HepG2 (cell line): Measurements from ENCODE around the gene LASP1. TPM values are rescaled to one million over a fixed set of nuclear protein-coding genes. Genes with fewer than 3 reads are reported as not detected.

Source experiments
- ATAC-seq: fragments of 200-7000 bp; cut with Tn5 transposase; 3 replicates; pipeline ENCODE4 v1.9.1; 2020; ENCODE audit warnings: mild to moderate bottlenecking, moderate library complexity
- BruUV-seq: library from RNA; stranded (reverse); fragments of 400-500 nt; replicated peaks from 2 replicates; lab custom pipeline; 2021; lab: Mats Ljungman, UMichigan
- CTCF ChIA-PET: fragments of 300-600 bp; formaldehyde crosslinking; extraction: SDS; loops from one replicate; lab custom pipeline; 2021; ENCODE audit warnings: low total read pairs, inconsistent platforms, low intra/inter-chr PET ratio; lab: Yijun Ruan, JAX
- POLR2A ChIA-PET: fragments of 350-600 bp; sonication (Branson Sonifier 250); formaldehyde crosslinking; loops from one replicate; lab custom pipeline; 2020; ENCODE audit warnings: antibody characterized with exemption, inconsistent platforms; lab: Yijun Ruan, JAX
- DNase-seq: peaks from one replicate; pipeline ENCODE4 v3.0.0-alpha.2; 2015; ENCODE audit warnings: low spot score
- FAIRE-seq: peaks from 3 replicates; lab custom pipeline; 2011; peaks lifted over from hg19 to GRCh38; lab: Jason Lieb, UNC
- H2AFZ ChIP-seq: one replicate; pipeline ENCODE4 v1.6.1; 2011; ENCODE audit warnings: low read length, inconsistent platforms
- H3K27ac ChIP-seq: fragments of 300-600 bp; 3 replicates; pipeline ENCODE4 v1.8.0; 2011; ENCODE audit warnings: mixed run types, mild to moderate bottlenecking, mixed read lengths, low read length, inconsistent platforms; ENCODE audit not compliant: insufficient read depth; ENCODE audit errors: extremely low read length
- H3K27me3 ChIP-seq, 2 experiments: fragments of 200-600 bp in 1 of 2; 2 replicates in 1 of 2; 3 replicates in 1 of 2; pipeline versions ENCODE4 v1.6.0 to v1.8.0; 2011; ENCODE audit warnings: low read length in 2 of 2, mild to moderate bottlenecking in 2 of 2, moderate library complexity in 2 of 2, inconsistent platforms in 1 of 2; ENCODE audit not compliant: insufficient read depth in 2 of 2, control insufficient read depth in 1 of 2
- H3K36me3 ChIP-seq, 2 experiments: fragments of 200-600 bp in 1 of 2; replicated peaks in 1 of 2; 2 replicates in 1 of 2; 3 replicates in 1 of 2; pipeline versions ENCODE4 v1.5.1 to v1.8.0; 2011; ENCODE audit warnings: low read length in 2 of 2, inconsistent platforms in 1 of 2; ENCODE audit not compliant: insufficient read depth in 2 of 2, control insufficient read depth in 1 of 2
- H3K4me1 ChIP-seq: 2 replicates; pipeline ENCODE4 v1.5.1; 2012; ENCODE audit warnings: low read length, inconsistent platforms; ENCODE audit not compliant: insufficient read depth
- H3K4me2 ChIP-seq: 2 replicates; pipeline ENCODE4 v1.6.0; 2011; ENCODE audit warnings: low read depth, low read length, inconsistent platforms
- H3K4me3 ChIP-seq, 3 experiments: fragments of 200-600 bp in 1 of 3; sonication (generic), shearing (Covaris generic) in 1 of 3; replicated peaks in 1 of 3; 2 replicates each; pipeline ENCODE4 v1.5.1; 2011 to 2016; ENCODE audit warnings: low read length in 3 of 3, inconsistent platforms in 2 of 3, low read depth in 2 of 3, mild to moderate bottlenecking in 2 of 3, control low read depth in 1 of 3, mixed read lengths in 1 of 3; ENCODE audit not compliant: insufficient read depth in 1 of 3
- H3K79me2 ChIP-seq: one replicate; pipeline ENCODE4 v1.6.1; 2011; ENCODE audit warnings: low read length, inconsistent platforms; ENCODE audit not compliant: insufficient read depth
- H3K9ac ChIP-seq: 2 replicates; pipeline ENCODE4 v1.6.0; 2011; ENCODE audit warnings: mild to moderate bottlenecking, low read depth, low read length, inconsistent platforms; ENCODE audit not compliant: insufficient read depth
- H3K9me3 ChIP-seq: 2 replicates; pipeline ENCODE4 v1.5.1; 2012; ENCODE audit warnings: mild to moderate bottlenecking, low read length
- H4K20me1 ChIP-seq: 2 replicates; pipeline ENCODE4 v1.6.0; 2011; ENCODE audit warnings: inconsistent platforms, mild to moderate bottlenecking, low read length, moderate library complexity; ENCODE audit not compliant: insufficient read depth
- FOXM1 ChIP-seq: sonication (generic); formaldehyde crosslinking; IDR thresholded peaks from 2 replicates; pipeline ENCODE4 v1.5.0; 2020; ENCODE audit warnings: missing genetic modification reagents
- FOXP1 ChIP-seq, 2 experiments: fragments of 450-650 bp in 1 of 2; IDR thresholded peaks; 2 replicates each; pipeline ENCODE4 v1.6.1; 2017 to 2018; ENCODE audit warnings: antibody characterized with exemption in 1 of 2
- MXI1 ChIP-seq: IDR thresholded peaks from 3 replicates; pipeline ENCODE4 v1.6.1; 2012; ENCODE audit warnings: low read depth, low read length, inconsistent platforms, borderline replicate concordance
- RFX3 ChIP-seq: IDR thresholded peaks from 2 replicates; pipeline ENCODE4 v1.6.1; 2016; ENCODE audit warnings: missing biosample characterization, missing genetic modification reagents
- RNF2 ChIP-seq: fragments of 450-650 bp; conservative IDR thresholded peaks from 2 replicates; pipeline ENCODE4 v1.6.1; 2016; ENCODE audit warnings: low read depth
- SRSF9 ChIP-seq: fragments of 200-400 bp; formaldehyde crosslinking; IDR thresholded peaks from 2 replicates; pipeline ENCODE4 v1.6.1; 2018; ENCODE audit warnings: borderline replicate concordance, mild to moderate bottlenecking, low read depth, low read length; ENCODE audit not compliant: insufficient read depth, poor library complexity, severe bottlenecking
- ZFX ChIP-seq: sonication (generic); formaldehyde crosslinking; IDR thresholded peaks from 2 replicates; pipeline ENCODE4 v1.4.0; 2020; ENCODE audit warnings: mild to moderate bottlenecking, low read depth, missing genetic modification reagents, moderate library complexity
- ZNF746 ChIP-seq: sonication (generic); formaldehyde crosslinking; IDR thresholded peaks from 2 replicates; pipeline ENCODE4 v1.8.0; 2022; ENCODE audit warnings: mild to moderate bottlenecking, missing genetic modification reagents
- ZNF788 ChIP-seq: sonication (generic); formaldehyde crosslinking; IDR thresholded peaks from 2 replicates; pipeline ENCODE4 v1.5.0; 2020; ENCODE audit warnings: mild to moderate bottlenecking, missing genetic modification reagents, borderline replicate concordance
- WGBS: methylation state at CpG from one replicate; pipeline ENCODE4 v1.1.6; 2017; ENCODE audit warnings: low lambda C conversion rate; 5-methylcytosine and 5-hydroxymethylcytosine counted together
- in situ Hi-C: cut with HindIII; loops from 2 replicates; pipeline ENCODE4 v1.10.0; 2017; ENCODE audit warnings: low pct_unique_long_range_greater_than_20kb; ENCODE audit not compliant: extremely low pct_ligation_motif_present
- intact Hi-C: fragments of 100-400 bp; cut with micrococcal nuclease; formaldehyde crosslinking; loops from one replicate; pipeline ENCODE4 v1.10.0; 2022; ENCODE audit not compliant: unreplicated experiment
- polyA plus RNA-seq, 8 experiments: library from polyadenylated mRNA; depleted of rRNA in 3 of 8; stranded (reverse) in 7 of 8; unstranded in 1 of 8; fragments of >200 nt; fragmentation: Illumina TruSeq in 4 of 8; extraction: Trizol in 4 of 8; gene quantifications; 2 replicates each; pipeline versions ENCODE4 v1.2.1 to v1.2.3, GENCODE V29; 2011 to 2016; ENCODE audit warnings: low read depth in 4 of 8, missing spikeins in 1 of 8, mixed read lengths in 1 of 8; ENCODE audit not compliant: insufficient read depth in 1 of 8
- total RNA-seq, 5 experiments: library from RNA; depleted of rRNA; stranded (reverse); fragments of >200 nt; fragmentation: Illumina TruSeq; extraction: Trizol; gene quantifications; 2 replicates each; pipeline ENCODE4 v1.2.3, GENCODE V29; 2016; ENCODE audit warnings: low read depth in 1 of 5
- TF ChIP-seq, protein P1 (sequence below): sonication (generic); formaldehyde crosslinking; IDR thresholded peaks from 2 replicates; pipeline ENCODE4 v1.5.0; 2020; ENCODE audit warnings: missing genetic modification reagents, mild to moderate bottlenecking, borderline replicate concordance
- TF ChIP-seq, protein P2 (sequence below): sonication (generic); formaldehyde crosslinking; IDR thresholded peaks from 2 replicates; pipeline ENCODE4 v1.9.0; 2022; ENCODE audit warnings: missing genetic modification reagents, mild to moderate bottlenecking, borderline replicate concordance
- TF ChIP-seq, protein P3 (sequence below): sonication (generic); formaldehyde crosslinking; IDR thresholded peaks from 2 replicates; pipeline ENCODE4 v1.5.1; 2020; ENCODE audit warnings: mild to moderate bottlenecking, missing genetic modification reagents, moderate library complexity

Gene LASP1
- total and polyA plus RNA-seq, 2 of the 13 experiments (the other 11 are each of a cell fraction or from before 2014, with no cell fraction given) = 70.1 to 97.0 TPM

DNA sequence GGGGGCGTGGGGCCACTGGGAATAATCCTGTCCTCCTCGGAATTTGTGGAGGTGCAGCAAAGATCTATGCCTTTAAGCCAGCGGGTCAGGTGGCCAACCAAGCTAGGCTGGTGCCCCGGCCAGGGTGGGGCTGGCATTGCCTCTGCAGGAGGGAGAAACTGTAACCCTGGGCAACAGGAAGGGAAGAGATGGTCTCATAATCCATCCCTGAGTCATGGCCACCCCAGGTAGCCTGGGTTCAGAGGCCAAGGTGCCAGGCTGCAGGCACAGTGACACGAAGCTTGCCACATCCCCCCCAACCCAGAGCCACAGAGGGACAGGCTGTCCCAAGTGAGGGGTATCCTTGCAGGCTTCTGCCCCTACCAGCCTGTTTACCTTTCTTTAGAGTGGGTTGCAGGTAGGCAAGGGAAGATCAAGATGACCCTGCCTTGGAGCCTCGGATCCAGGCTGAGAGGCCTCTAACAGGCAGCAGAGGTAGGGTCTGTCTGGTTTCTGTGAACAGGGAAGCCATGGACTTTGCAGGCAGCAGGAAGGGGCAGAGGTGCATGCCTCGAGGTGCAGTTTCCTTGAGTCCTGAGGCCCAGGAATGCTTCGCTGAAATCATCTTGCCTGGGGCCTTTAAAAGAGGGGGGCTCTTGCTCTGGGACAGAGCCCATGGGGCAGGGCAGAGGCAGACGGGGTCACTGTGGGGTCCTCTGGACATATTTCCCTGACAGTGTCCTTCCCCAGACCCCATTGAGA lies 4.0 kb downstream of the LASP1 start (continued):
- TF ChIP-seq, protein P1, sequence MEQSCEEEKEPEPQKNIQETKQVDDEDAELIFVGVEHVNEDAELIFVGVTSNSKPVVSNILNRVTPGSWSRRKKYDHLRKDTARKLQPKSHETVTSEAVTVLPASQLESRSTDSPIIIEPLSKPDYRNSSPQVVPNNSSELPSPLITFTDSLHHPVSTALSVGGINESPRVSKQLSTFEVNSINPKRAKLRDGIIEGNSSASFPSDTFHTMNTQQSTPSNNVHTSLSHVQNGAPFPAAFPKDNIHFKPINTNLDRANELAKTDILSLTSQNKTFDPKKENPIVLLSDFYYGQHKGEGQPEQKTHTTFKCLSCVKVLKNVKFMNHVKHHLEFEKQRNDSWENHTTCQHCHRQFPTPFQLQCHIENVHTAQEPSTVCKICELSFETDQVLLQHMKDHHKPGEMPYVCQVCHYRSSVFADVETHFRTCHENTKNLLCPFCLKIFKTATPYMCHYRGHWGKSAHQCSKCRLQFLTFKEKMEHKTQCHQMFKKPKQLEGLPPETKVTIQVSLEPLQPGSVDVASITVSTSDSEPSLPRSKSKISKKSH (CRISPR knock-in tag) = peak; percentile 30; the same call in 1 of the 2 replicates
- TF ChIP-seq RNF2 (no peak), FOXP1 (IDR thresholded peaks at IDR 0.05) (no peak), FOXP1 (CRISPR knock-in tag; IDR thresholded peaks at IDR 0.05) (no peak), RFX3 (CRISPR knock-in tag) (peak; percentile 47; the same call in 1 of the 2 replicates)
- TF ChIP-seq, protein P2, sequence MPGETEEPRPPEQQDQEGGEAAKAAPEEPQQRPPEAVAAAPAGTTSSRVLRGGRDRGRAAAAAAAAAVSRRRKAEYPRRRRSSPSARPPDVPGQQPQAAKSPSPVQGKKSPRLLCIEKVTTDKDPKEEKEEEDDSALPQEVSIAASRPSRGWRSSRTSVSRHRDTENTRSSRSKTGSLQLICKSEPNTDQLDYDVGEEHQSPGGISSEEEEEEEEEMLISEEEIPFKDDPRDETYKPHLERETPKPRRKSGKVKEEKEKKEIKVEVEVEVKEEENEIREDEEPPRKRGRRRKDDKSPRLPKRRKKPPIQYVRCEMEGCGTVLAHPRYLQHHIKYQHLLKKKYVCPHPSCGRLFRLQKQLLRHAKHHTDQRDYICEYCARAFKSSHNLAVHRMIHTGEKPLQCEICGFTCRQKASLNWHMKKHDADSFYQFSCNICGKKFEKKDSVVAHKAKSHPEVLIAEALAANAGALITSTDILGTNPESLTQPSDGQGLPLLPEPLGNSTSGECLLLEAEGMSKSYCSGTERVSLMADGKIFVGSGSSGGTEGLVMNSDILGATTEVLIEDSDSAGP = 0 out of 2 replicates have a peak, but pooled peaks have one; percentile 13

DNA sequence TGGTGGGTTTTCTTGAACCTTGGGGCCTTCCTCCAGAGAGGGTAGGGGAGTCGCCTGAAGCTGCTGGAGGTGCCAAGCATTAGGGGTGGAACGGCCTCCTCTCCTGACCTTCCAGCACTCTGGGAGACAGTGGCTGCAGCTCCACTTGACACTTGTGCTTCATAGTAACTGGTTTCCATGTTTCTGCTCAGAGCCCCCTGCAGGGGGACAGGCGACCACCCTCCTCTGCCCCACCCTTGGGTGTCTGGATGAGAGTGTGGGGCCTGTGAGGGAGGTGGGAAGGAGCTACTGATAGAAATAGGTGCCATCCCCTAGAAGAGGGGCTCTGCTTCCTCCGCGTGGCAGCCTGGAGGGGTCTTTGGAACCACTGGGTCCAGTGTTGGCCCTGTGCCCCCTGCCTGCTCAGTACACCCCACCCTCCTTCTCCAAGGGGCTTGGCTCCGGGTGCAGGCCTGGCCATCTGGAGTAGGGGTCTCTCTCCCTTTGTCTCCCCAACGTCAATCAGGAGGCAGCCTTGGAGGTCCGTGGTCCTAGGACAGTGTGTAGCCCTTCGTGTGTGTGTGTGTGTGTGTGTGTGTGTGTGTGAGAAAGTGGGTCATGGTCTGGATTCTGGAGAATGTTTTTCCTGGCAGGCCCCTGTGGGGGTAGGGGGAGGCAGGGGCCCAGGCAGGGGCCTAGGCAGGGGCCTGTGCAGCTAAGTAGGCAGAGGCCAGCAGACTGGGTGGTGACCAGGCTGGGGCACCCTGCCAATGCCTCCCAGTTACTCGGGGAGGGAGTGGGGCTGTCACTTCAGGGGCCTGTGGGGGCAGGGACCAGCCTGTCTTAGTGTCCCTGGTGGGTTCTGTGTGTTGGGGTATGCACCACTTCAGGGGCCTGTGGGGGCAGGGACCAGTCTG lies 4.9 kb downstream of the LASP1 start:
- ChIA-PET CTCF (no interaction called here), POLR2A (interaction anchor here (1.4 kb wide), 1 partner anchor 40 kb away, joined by 3 read pairs; no protein-coding TSS in a partner anchor)
- peaks cover 0 to 2% of the 10 kb centered on the region in 2 experiments; a peak in 2 of 5 replicates for H3K27me3 ChIP-seq
- no peak overlapping the region; a peak in 1 of 6 replicates for H3K4me3 ChIP-seq
- 0 out of 2 replicates have a peak overlapping the region, but pooled peaks have one; percentile 9 for H3K4me2 ChIP-seq
- BruUV-seq = no TSS peak
- H3K4me1 ChIP-seq = peaks cover 73% of the 10 kb centered on the region
- DNase-seq (no peak), FAIRE-seq (no peak), ATAC-seq (no peak)
- no peak overlapping the region for H3K27ac ChIP-seq
- 83% methylated on average over 8 of the region's 10 CpGs for WGBS
- 0 out of 2 replicates have a peak overlapping the region, but pooled peaks have one; percentile 5 for H3K9ac ChIP-seq
- no peaks in the 10 kb centered on the region for H3K9me3 ChIP-seq
- H3K36me3 ChIP-seq = peaks cover 20 to 38% of the 10 kb centered on the region in 2 experiments
- in situ Hi-C loops (no loop called here), intact Hi-C loops (loop anchor here (5.0 kb wide), 2 partner anchors 43 to 278 kb away; partner anchors contain the start of gene PLXDC1)
- no peak overlapping the region for H2AFZ ChIP-seq
- peaks cover 77% of the 10 kb centered on the region for H3K79me2 ChIP-seq
- peaks cover 65% of the 10 kb centered on the region for H4K20me1 ChIP-seq
- TF ChIP-seq ZNF788 = no peak
- TF ChIP-seq MXI1 = no peak
- TF ChIP-seq FOXM1 (CRISPR knock-in tag) = no peak
- TF ChIP-seq, protein P3, sequence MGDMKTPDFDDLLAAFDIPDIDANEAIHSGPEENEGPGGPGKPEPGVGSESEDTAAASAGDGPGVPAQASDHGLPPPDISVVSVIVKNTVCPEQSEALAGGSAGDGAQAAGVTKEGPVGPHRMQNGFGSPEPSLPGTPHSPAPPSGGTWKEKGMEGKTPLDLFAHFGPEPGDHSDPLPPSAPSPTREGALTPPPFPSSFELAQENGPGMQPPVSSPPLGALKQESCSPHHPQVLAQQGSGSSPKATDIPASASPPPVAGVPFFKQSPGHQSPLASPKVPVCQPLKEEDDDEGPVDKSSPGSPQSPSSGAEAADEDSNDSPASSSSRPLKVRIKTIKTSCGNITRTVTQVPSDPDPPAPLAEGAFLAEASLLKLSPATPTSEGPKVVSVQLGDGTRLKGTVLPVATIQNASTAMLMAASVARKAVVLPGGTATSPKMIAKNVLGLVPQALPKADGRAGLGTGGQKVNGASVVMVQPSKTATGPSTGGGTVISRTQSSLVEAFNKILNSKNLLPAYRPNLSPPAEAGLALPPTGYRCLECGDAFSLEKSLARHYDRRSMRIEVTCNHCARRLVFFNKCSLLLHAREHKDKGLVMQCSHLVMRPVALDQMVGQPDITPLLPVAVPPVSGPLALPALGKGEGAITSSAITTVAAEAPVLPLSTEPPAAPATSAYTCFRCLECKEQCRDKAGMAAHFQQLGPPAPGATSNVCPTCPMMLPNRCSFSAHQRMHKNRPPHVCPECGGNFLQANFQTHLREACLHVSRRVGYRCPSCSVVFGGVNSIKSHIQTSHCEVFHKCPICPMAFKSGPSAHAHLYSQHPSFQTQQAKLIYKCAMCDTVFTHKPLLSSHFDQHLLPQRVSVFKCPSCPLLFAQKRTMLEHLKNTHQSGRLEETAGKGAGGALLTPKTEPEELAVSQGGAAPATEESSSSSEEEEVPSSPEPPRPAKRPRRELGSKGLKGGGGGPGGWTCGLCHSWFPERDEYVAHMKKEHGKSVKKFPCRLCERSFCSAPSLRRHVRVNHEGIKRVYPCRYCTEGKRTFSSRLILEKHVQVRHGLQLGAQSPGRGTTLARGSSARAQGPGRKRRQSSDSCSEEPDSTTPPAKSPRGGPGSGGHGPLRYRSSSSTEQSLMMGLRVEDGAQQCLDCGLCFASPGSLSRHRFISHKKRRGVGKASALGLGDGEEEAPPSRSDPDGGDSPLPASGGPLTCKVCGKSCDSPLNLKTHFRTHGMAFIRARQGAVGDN (CRISPR knock-in tag) = peak; percentile 16; the same call in 1 of the 2 replicates
- TF ChIP-seq ZFX (CRISPR knock-in tag) = 0 out of 2 replicates have a peak, but pooled peaks have one; percentile 21
- no peak for TF ChIP-seq ZNF746 (CRISPR knock-in tag)
- TF ChIP-seq SRSF9 = no peak
